ENCODE results near the gene GANC.

Gene GANC

DNA sequence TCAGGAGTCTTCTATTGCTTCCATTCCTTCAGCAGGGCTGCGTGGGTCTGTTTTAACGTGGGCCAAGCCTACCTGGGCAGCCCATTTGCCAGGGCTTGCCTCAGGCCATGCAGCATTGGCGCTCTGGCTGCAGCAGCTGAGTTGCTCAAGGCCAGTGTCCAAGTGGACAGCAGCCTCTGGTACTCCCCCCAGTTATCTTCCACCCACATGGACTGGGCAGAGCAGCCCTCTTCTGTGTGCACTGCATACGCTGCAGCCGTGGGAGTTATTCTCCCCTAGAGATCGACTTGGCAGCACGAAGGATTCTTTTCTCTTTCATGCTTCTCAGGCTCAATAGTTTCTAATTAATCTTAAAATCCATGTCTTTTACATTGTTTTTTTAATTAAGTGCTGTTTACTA is 79.4 kb downstream of the GANC start:
- no peak for DNase-seq

DNA sequence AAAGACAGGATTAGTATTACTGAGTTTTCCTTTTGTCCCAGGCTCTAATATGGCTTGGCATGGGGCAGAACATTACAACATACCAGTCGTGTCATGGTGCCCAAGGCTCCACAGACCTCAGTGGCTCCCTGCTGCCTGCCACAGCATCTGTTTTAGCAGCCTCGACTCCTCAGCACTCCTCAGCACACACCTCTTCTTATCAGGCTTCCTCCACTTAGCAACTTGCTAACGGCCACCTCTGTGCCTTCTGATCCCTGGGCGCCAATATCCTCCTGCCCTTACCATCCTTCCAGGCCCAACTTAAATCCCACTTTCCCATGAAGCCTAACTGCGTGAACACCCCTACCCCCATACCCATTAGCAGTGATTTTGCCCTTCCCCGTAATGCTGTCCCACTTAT is 80.1 kb downstream of the GANC start:
- no peak for DNase-seq

DNA sequence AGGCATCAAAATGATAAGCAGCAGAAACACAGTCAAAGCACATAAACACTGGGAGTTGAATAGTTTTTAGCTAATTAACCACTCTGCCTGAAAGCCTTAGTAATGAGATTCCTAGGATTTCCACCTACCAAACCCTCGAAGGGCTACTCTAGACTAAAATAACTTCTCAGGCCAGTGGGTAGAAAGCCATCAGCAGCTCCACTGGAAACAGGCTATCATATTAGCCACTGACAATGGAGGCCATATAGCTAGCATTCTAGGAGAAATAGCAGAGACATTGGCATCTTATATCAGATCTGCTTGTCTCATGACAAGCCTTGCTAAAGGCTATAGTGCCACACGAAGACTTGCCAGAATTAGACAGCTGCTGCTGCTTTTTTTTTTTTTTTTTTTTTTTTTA is 81.8 kb downstream of the GANC start:
- no peak for DNase-seq

DNA sequence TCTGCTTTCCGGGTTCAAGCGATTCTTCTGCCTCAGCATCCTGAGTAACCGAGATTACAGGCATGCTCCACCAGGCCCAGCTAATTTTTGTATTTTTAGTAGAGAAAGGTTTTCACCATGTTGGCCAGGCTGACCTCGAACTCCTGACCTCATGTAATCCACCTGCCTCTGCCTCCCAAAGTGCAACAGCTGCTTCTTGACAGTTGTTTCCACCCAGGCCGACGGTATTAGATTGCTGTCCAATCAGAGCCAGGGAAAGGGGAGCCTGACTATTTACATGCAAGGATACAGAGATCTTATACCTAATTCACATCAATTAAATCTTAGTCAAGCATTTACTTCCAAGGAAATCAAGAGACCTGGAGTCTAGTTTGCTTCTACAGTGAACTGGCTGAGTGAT is 82.3 kb downstream of the GANC start:
- no peak for DNase-seq

DNA sequence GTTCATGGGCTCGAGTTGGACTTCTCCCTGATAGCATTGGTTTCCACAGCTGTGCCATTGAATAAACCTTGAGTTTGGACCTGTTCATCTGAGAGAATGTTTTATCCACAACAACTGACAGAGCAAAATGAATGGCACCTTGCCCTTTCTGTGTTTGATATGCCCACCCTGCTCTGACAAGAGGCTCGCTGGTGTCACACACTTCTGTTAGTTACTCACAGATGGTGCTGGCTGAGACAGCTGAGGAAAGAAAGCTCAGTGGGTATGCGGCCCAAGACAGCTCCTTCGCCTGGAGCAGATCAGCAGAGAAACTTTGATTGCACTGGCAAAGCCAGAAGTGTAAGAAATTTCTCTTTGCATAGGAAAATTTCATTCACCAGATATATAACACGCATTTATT is 83.8 kb downstream of the GANC start:
- no peak for DNase-seq

DNA sequence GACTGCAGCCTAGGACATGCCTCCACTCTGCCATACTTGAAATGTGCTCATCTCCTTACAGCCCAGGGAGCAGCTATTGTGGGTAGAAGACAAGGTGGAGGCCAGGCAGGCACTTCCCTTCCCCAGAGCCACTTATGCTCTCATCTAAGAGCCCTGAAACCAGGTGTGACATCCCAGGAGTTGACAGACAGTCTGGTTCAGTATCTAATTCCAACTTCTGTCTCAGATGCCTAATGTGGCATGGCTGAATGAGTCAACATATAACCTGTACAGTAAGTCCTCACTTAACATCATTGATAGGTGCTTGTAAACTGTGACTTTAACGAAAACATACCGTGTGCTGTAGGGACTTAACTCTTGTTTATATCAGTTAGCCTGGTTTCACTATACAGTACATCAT is 85.1 kb downstream of the GANC start:
- DNase-seq: no peak

DNA sequence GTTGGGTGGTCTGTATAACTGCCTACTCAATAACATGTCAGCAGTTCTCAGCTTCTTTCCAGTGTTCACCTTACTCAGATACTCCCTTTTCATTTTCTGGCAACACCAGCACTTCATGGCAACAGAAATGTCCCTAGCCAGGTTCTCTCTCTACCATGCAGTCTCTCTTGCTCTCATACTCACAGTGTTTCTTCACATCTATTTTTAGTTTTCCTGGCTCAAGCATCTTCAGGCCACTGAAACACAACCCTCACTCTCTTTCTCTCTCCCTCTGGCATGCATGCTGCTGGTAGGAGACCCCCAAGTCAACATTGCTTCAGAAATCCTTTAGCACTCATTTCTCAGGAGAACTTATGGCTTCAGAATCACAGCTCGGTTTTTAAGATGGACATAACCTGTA is 86.2 kb downstream of the GANC start, which contains the start of gene CAPN3:
Gene CAPN3 (plus strand): TSS at position 253 of the 400 bp plus-strand sequence. CDS start 305 bp downstream, outside the sequence.
- no peak for DNase-seq

DNA sequence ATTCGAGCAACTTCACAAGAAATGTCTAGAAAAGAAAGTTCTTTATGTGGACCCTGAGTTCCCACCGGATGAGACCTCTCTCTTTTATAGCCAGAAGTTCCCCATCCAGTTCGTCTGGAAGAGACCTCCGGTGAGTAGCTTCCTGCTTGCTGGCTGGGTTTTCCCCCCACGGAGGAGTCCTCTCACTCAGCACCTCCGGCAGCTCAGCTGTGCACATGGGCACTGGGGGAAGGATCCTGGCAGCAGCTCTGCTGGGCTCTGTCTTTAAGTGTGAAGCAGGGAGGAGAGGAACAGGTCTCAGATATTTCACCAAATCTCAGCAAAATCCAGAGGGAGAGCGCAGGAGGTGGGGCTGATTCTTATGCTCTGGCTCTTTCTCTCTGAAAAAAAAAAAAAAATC is 87.0 kb downstream of the GANC start:
- DNase-seq: no peak

DNA sequence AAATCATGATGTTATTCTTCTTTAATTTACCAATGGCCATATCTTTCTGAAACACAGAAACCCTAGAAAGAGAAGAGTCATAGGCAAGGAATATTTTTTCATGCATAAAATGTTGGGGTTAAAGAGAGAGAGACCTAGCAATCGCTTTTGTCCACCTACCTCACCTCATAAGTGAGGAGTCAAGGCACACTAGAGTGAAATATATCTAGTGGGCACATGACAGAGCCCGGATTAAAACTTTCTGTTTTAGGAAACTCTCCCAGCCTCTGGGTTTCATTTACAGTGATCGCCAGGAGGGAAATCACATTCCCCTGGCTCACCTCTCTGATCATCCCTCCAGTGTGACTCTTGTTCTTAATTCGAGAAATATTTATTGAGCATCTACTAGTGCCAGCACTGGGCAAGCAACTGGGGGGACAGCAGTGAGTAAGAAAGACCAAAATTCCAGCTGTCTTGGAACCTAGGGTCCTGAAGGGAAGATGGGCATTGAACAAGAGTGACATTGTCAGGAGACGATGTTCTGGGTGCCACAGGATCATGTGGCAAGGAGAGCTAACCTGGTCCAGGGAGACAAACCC is 87.6 kb downstream of the GANC start:
- no peak for DNase-seq

DNA sequence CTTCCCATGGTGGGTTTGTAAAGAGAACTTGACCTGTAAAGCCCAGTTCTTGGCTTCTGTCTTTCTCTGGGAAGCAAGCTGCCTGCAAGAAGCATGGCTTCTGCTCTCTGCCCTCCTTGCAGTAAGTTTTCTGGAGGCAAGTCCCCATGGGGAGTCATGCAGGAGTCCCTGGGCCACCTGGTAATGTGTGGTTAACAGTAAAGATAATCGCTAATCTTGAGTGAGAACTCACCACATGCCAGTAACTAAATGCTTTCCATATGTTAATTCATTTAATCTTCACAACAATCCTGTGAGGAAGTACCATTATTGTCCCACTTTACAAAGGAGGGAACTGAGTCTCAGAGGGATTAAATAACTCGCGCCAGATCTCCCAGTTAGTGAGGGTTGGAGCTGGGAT is 90.5 kb downstream of the GANC start:
- no peak for DNase-seq

DNA sequence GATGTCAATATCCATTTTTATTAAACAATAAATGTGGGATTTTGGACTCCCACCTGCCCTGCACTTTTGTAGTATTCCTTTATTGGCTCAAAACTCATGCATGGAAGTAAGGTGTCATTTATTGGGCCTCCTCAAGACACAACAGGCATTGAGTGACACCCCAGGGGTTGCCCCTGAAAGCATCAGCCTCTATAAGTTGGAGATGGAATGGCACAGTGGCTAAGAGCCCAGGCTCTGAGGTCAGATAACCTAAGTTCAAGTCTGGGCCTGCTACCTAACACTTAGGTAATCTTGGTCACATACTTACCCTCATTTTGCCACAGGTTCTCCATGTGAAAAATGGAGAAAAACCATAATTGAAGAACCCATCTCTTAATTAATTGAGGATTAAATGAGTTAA is 90.9 kb downstream of the GANC start:
- DNase-seq: no peak

DNA sequence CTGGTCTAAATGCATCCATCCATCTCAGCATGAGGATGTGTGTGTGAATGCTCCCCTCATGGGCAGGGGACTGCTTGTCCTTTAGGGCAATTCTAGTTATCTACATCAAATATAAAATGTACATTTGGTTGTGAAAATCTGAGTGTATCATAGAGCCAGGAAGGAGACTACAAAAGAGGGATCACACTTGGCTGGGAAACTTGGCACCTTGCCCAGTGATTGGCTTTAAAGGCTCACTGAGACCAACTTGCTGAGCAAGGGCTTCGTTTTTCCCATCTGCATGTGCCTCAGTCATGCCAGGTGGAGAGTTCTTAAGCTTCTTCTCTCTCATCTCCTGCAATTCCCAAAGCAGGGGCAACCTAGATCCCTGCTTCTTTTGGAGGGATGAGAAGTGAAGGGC is 91.5 kb downstream of the GANC start:
- no peak for DNase-seq

DNA sequence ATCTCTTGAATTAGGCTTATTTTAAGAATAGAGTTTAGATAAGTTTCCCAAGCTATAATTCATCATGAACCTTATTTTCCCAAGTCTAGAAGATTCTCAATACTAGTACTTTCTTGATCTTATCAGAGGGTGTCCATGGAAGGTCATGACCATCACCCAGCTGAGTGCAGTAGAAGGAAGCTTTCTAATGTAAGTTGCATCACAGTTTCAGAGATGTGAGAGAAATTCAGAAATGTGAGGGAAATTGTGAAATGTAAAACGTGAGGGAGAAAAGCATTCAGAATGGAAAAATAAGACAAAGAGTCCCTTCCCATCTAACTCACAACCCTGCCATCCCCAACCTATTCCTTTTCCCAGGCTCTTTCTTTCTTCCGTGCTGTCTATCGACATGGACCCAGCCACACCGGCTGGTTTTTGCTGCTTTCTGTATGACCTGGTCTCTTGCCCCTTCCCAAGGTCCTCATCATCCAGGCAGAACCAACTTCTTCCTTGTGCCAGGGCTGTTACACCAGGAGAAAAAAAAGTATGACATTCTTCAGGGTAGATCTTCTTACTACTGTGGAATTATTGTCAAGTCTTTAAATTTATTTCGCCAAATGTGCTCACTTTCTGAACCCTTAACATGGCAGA is 93.0 kb downstream of the GANC start:
- DNase-seq: no peak

DNA sequence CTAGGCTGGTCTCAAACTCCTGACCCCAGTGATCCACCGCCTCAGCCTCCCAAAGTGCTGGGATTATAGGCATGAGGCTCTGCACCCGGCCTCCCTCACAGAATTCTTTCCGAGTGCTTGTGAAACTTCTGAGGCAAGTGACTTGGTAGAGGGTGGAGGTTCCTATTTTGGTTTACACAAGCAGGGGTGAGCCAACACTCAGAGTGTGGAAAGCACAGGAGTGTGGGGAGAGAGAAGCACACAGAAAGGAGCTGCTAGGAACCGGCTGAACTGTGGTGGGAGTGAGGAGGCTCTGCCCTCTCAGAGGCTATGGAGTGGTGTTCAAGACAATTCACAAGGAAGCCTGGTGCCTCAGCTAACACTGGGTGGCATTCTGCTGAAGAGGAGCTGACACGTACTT is 94.0 kb downstream of the GANC start:
- DNase-seq: no peak

DNA sequence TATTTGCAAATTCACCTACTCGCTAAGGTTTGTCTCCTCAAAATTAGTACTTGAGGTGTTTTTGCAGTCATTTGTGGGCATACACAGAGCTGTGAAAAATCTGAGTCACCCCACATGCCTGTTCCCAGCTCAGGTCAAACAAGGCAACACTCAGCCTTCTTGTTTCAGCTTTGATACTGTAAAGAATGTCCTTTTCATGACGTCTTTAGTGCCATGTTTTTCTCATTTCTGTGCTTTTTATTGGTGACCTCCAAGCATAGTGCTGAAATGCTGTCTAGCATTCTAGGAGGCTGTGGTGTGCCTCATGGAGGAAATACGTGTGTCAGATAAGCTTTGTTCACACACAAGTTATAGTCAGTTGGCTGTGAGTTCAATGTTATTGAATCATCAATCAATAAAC is 95.1 kb downstream of the GANC start:
- DNase-seq: no peak

DNA sequence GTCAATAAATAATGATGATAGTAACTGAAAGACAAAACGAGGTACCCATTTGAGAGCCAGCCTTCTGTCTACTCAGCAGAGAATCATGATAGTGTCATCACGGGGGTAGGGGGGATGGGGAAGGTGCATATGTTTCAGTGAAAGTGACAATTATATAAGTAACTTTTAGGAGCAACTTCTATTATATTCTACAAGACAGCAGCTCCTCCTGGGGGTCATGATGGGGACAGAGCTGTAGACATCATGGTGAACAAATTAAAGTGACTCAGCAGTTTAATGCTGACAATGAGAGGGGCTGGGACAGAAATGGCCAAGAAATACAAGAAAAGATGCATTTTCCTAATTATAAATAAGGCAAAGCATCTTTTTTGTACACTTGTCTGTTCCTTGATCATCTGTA is 98.1 kb downstream of the GANC start:
- DNase-seq: no peak

DNA sequence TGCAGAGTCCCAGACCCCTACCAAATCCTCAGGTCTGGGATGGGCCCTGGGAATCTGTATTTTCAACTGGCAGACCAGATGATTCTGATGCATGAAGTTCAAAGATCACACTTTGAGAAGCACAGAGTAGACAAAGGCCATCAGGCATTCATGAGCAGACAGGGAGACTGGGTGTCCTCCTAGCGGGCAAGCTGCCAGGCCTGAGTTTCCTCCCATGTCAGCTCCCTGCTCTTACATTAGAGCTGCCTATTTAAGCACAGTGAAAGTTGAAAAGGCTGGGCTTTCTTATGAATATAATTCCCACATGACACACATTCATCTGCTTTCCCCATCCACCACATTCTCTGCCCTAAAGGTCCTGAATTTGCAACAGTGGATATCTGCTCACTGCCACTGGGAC is 100.3 kb downstream of the GANC start:
- DNase-seq: no peak

DNA sequence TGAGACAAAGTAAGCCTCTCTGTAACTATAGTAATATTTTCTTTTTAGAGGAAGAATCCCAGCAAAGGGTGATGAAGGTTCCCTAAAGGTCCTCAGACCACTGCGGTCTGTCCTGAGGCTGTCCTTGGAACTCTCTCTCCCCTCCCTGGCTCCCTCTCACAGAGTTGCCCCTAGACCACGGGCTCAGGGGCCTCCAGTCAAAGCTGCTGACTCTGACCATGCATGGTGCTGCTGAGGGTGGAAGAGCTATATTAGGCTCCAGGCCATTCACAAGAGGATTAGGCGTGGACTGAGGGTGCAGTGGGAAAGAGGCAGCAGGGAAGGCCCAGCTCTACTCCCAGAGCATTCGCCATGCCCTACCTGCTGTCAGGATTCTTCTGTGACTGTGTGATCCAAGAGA is 100.9 kb downstream of the GANC start:
- DNase-seq: no peak

DNA sequence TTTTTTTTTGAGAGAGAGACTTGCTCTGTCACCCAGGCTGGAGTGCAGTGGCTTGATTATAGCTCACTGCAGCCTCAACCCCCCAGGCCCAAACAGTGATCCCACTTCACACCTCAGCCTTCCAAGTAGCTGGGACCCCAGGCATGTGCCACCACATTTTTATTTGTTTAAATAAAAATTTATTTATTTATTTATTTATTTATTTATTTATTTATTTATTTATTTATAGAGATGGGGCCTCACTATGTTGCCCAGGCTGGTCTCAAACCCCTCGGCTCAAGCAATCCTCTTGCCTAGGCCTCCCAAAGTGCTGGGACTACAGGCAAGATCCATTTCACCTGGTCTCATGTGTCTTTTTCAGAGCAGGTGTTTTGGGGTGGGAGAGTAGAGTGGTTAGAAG is 101.8 kb downstream of the GANC start:
- DNase-seq: no peak

DNA sequence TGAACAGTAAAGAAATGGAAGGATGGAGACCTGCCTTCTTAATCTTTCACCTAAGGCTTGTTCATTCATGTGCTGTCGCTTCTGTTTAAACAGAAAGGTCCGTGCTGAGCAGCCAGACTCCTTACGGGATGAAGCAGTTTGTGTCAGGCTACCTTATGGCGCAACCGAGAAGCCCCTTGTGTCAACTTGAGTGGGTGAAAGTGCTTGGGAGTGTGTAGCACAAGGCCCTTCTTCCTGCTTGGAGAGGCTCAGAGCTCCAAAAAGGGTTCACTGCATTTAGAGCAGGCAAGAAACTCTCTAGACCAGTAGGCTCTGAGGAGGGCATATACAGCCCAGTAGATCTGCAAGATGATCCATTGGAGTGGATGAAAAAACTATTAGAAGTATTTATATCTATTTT is 102.3 kb downstream of the GANC start:
- no peak for DNase-seq

DNA sequence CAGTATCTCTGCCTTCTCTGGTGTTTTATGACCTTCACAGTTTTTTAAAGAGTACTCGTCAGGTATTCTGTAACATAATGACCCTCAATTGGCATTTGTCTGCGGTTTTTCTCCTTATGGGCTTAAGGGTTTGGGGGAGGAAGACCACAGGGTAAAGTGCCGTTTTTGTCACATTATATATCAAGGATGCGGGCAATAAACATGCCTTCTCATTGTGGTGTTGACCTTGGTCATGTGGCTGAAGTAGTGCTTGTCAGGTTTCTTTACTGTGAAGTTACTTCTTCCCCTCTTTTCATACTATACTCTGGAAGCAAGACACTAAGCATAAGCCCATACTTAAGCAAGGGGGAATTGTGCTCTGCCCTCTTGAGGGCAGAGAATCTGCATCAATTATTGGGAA is 102.9 kb downstream of the GANC start:
- no peak for DNase-seq

DNA sequence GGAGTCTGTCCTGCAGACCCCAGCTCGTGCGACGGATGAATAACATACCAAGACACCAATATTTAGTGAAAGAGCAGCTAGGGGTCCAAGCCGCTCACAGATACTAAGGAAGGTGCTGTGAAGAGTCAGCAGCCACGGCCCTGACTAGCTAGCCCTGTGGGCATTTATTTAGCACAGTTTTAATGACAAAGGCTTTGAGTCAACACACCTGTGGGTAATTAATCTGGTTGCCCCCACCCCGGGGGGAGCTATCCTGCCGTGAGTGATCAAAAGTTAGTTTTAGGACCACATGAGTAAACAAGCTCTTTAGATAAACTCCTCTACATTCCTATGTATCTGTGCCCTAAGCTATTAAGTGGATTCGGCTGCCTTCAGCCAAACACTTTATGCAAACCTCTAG is 105.0 kb downstream of the GANC start:
- DNase-seq: no peak

DNA sequence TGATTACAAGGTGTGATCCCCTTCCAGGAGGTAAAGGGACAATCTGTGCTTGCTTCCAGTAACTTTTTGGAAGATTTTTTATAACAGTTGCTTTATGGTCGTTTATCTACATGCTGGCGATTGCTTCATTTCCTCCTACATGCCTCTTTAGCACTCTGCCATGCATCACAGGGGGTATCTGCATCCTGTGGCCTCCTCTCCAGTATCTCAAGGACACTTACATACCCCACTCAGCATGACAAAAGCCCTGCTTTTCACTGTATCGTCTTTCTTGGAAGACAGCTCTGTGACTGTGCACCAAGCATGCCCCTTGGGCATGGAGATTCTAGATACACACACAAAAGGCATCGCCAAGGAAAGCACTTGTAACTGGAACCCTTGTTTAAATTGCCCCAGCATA is 111.6 kb downstream of the GANC start:
- no peak for DNase-seq

DNA sequence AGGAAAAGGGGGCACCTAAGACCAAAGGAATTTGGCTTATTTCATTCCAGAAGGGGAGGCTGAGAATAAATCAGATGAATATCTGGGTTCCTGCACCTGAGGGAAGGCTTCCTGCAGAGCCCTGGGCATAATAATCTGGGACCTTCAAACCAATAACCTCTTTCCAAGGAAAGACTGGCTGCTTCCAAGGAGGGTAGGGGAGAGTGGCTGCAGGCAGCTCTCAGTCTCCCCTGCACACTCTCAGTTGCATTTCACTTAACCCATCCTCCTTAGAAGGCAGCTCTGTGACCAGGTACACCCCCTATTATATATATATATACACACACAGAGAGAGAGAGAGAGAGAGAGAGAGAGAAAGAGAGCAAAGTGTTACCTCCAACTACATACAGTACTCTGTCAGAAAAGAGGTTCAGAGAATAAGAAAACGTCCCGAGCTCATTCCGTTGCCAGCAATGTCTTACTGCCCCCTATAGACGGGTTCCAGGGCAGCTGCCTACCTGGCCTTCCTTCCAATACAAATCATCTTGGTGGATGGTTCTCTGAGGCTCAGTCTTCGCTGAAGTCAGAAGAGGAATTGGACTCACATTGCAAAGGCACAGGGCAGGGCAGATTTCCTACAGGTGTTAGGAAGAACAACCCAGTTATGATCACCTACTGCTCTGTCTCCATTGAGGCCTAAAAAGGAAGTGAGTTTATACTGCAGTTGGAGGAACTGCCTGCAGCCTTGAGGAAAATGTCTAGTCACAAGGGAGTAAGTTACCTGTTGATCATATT is 112.4 kb downstream of the GANC start:
- peak; percentile 32 for DNase-seq

Data from NCI-H1048 (cell line).